ENCODE results near the gene MAPKAP1.
"Not testable (repeated sequence)": the region's sequence is repeated elsewhere in the genome, so short reads cannot be mapped to it uniquely, and the experiment has no call there.

Gene MAPKAP1

DNA sequence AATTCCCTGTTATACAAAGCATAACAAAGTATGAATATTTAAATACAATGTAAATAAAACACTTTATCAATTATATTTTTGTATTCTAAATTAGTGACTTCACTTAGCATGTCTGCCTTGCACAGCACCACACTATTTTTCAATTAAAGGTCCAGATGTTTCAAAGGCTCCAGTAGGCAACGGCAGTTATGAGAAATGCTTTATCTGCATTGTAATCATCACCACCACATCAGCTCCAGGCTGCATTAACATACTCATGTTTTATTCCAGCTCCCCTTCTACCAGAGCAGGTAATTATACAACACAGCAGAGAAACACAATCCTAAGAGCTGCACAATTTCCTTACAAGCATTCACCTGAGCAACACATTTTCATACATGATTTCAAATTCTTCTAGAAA, 102.8 kb downstream of the MAPKAP1 start:
- DNase-seq (ENCODE audit: low read depth): no peak

DNA sequence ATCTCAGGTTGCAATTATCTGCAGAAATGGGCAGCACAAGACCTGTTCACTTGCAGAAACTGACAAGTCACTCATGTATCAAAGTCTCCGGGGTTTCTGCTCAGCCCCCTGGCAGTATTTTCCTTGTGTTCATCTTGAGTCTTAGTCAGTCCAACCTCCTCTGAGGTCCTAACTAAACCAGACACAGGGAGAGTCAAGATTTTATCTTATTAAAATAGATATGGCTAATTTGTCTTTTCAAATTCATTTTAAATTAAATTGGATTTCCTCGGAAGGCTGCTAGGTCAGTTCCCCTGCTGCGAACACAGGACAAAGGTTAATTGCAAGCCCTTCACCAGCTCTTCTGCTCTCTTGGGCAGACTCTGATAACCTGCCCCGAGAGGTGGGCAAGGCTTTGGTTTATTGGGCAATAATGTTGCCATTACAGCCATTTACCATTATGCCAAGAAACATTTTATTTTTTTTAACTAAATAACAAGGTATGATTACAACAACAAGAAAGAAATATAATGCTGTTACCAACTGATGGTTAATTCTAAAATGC, 103.5 kb downstream of the MAPKAP1 start:
- DNase-seq (ENCODE audit: low read depth): no peak

DNA sequence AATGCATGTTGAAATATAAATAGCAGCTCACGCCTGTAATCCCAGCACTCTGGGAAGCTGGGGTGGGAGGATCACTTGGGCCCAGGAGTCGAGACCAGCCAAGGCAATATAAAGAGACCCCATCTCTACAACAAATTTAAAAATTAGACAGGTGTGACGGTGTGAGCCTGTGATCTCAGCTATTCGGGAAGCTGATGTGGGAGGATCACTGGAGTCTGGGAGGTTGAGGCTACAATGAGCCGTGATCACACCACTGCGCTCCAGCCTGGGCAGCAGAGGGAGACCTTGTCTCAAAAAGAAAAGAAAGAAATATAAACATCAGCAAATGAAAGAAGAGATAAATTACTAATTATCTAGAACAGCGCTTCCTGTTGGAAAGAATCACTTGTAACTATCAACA, 105.0 kb downstream of the MAPKAP1 start:
- DNase-seq (ENCODE audit: low read depth): no peak

DNA sequence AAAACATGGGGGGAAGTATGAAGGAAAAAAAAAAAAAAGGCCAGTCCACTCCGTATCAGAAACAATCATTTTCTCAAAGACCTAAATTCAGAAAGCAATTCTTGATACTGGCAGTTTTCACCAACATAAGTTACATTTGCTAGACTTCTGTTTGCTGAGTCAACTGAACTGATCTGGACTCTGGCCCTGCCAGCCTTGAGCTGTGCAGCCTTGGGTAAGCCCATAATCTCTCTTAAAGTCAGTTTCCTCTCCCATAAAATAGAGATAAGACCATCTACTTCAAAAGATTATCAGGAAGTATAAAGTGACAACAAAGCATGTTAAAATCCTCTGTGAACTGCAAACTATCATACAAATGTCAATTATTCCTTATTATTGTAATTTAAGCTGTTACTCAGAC, 106.8 kb downstream of the MAPKAP1 start:
- DNase-seq (ENCODE audit: low read depth): peak; percentile 40

DNA sequence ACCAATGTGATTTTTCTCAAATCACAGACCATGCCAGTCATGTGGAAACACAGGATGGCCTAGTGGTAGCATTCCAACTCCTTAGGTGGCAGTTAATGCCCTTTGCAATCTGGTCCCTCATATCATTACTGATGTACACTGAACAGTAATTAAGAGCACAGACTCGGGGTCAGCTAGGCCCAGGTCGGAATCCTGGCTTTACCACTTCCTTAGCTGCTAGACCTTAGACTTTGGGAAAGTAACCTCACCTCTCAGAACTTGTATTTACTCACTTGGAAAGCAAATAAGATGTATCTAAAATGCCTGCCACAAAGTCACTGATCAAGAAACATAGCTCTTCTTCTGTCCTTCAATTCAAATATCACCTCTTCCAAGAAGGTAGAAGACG, 112.8 kb downstream of the MAPKAP1 start:
- DNase-seq (ENCODE audit: low read depth): no peak

DNA sequence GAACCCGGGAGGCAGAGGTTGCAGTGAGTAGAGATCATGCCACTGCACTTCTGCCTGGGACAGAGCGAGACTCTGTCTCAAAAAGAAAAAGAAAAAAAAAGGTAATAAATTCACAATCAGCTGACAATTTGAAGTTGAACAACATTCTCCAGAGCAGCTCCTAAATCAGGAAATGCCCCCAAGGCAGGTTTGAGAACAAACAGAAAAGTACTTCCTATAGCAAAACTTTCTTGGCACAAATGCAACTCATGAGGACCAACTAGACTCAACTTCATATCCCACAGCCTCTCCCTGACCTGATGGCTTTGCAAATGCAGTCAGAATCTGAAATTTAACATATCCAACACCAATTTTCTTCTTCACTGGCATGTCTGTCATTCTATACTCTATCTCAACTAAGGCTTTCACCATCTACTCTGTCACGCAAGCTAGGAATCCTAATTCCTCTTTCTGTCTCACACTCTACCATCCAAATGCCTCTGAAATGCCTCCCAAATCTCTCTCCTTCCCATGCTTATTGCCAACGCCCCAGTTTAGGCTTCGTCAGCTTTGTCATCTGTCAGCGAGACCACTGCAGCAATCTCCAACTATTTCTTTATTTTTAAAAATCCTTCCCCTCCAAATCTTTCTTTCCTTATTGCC, 113.3 kb downstream of the MAPKAP1 start:
- DNase-seq (ENCODE audit: low read depth): no peak

DNA sequence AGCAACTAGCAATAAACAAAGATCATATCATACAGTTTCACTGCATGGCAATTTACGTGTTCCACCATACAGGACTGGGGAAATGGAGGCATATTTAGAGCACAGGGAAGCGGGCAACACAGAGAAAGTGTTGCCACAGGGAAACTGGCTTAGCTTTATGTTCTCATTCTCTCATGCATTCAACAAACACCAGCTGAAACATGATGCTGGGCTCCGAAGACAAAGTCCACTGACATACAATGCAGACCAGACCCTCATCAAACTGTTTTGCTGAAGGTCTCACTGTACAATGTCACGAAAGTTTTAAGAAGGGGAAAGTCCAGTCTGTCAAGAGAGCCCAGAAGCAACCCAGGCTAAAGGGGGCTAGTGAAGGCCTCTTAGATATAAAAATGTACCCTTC, 115.1 kb downstream of the MAPKAP1 start:
- DNase-seq (ENCODE audit: low read depth): no peak

DNA sequence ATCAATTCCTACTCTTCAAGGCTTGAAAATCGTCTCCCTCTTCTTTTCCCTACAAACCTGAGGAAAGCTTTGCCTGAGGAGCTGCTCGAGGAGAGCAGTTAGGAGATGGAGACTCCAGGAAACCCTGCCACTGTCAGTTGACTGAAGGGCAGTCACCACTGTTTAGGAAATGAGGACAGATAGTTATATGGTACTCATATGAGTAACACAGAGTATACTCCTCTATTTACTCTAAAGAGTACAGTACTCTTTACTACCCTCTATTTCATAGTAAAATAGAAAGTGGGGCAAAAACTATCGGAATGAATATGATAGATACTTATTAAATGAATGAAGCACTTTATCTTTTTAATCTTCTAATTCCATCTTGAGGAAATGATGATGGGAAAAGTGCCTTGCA, 115.8 kb downstream of the MAPKAP1 start:
- DNase-seq (ENCODE audit: low read depth): no peak

DNA sequence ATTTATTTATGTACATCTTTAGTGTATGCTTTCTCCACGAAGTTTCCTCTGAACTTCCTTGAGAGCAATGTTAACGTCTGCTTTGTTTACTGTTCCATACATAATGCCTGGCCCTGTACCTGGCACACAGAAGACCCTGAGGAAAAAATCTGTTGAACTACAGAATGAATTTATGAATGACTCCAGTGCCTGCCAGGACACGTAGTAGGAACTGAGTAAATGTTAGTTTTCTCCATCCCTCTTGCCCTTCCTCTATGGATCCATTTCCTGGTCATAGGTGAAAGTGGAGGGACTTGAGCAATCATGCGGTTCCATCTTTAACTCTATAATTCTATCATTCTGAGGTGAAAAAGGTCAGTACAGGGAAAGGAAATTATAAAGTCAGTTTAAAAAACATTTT, 117.7 kb downstream of the MAPKAP1 start:
- no peak for DNase-seq (ENCODE audit: low read depth)

DNA sequence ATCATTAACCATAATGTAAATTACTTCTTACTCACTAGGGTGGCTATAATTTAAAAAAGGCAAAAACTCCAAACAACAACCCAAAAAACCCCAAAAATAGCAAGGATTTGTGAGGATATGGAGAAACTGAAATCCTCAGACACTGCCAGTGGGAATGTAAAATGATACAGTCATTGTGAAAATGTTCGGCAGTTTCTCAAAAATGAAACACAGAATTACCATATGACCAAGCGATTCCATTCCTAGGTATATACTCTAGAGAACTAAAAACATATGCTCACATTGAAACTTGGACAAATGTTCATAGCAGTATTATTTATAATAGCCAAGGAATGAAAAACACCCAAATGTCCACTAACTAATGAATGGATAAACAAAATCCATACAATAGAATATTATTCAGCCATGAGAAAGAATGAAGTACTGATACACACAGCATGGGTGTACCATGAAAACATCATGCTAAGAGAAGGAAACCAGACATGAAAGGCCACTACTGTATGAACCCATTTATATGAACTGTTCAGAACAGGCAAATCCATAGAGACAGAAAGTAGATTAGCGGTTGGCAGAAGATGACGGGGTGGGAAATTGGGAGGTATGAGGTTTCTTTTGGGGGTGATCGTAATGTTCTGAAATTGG, 119.1 kb downstream of the MAPKAP1 start:
- DNase-seq (ENCODE audit: low read depth): no peak

DNA sequence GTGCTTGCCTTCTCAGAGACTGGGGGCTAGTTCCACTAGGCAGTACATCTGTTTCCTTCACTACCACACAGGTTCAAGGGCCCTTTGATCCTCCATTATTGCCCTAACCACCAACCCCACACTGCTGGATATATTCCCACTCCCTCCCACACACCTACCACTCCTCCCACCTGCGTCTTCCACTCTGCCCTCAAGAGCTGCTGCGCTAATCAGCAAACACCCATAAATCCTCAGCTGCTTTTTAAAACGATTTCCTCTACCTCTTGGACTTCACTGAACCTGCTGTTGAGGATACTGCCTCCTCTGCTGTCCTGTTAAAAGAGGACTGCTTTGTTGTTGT, 120.9 kb downstream of the MAPKAP1 start:
- no peak for DNase-seq (ENCODE audit: low read depth)

DNA sequence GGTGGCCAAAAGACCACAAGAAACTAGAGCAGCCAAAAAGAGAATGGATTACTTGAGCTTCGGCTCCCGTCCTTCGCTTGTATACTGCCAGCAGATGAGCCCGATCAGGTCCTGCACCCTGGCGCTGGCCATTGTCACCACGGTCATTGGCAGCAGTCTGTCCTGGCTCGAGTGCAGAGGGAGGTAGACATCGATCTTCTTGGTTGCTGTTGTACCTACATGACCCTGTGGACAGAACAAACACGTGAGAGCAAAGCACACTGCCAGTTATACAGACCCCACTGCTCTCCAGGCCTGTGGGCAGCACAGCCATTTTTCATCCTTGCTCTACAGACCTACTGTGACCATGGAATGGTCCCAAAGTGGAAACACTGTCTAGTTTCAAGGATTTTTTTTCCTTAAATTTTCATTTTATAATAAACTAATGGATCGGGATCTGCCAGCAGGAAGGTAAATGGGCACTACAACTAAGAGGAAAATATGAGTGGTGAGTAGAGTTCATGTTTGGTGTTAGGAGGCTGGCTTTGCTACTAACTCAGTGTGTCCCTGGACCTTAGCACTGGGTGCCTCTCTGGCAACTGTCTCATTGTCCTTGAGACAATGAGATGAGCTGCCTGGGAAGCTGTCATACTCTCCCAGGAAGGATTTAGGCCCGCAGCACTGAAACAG, 121.4 kb downstream of the MAPKAP1 start:
- DNase-seq (ENCODE audit: low read depth): no peak

DNA sequence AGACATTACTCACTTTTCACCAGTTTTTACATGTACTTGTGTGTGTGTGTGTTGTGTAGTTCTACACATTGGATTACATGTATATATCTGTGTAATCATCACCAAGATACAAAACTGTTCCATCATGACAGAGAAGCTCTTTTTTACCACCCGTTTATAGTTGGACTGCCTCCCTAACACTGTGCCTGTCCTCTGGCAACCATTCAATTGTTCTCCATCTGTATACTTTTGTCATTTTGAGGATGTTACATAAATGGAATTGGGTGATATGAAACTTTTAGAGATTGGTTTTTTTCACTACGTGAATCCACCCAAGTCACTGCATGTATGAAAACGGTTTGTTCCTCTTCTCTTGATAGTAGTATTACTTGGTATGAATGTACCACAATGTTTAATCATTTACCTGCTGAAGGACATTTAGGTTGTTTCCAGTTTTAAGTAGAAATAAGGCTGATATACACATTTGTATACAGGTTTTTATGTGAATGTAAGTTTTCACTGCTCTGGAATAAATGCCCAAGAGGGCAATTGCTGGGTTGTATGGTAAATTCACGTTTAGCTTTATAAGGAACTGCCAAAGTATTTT, 126.2 kb downstream of the MAPKAP1 start:
- no peak for DNase-seq (ENCODE audit: low read depth)

DNA sequence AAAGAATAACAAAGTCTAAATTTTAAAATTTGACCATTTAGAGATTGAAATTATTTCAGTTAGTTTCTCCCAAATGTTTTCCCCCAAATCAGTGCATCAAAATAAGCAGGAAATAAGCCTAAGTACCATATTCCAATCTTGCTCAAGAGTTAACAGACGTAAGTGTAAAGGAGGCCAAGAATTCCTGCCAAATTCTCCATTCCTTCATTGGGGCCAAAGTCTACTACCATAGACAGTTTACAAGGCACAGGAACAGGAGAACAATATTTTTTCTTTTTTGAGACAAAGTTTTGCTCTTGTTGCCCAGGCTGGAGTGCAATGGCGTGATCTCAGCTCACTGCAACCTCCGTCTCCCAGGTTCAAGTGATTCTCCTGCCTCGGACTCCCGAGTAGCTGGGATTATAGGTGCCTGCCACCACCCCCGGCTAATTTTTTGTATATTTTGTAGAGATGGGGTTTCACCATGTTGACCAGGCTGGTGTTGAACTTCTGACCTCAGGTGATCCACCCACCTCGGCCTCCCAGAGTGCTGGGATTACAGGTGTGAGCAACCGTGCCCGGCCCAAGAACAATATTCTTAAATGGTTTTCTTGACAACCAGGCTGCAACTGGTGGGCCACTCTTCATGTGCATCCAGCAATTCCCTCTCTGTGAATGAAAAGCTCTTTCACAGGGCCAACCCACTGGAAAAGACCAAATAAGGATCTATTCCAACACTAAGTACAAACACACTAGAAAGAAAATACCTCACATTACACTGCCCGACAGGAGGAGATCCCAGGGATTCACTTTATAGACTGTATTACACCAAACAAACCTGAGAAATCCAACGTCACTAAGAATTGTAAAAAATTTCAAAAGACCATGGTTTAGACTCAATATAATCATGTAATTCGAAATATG, 127.7 kb downstream of the MAPKAP1 start:
- DNase-seq (ENCODE audit: low read depth): no peak

DNA sequence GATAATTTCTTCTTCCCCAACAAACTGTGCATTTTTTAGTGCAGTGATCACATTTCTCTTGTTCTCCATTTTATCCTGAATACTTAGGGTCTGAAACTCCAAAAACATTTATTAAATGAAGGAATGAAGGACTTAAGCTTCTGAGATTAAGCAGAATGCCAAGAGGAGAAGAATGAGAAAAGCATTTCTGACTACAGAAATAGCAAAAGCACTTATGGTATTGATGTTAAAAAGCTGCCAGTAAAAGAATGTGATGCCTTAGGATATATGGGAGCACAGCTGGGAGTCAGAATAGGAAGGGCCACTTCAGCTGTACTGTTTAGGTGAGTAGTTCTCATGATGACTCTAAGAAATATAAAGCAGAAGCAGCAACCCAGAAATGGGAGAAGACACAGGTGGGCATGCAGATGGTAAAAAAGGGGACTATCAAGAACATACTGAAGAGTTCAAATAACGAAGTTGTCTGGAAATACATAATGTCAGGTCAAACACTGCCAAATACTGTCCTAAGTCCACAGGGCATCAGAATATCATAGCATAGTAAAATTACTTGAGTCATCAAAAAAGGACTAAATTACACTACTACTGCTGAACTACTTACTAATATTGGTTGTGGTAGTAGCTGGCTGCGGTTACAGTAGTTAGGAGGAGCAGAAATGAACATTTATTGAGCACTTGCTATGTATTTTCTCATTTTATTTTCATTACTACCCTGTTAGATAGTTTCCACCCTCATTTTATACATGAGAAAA, 132.7 kb downstream of the MAPKAP1 start:
- no peak for DNase-seq (ENCODE audit: low read depth)

DNA sequence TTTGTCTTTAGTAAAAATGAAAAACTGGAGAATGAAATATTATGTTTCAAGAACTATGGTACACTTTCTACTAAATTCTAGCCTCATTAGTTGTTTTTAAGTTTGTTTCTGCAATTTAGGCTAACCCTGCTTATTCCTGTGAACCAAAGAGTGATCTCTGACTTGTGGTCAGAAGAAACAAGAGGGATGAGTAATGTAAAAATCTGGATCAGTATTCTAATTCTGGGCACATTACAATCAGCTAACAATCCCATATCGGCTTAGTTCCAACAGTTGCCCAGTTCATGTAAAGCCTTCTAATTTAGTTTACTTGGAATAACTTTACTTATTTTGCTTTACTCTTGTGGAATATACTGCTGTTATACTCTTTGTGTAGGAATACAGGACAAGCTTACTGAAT, 134.5 kb downstream of the MAPKAP1 start:
- not testable (repeated sequence) for DNase-seq (ENCODE audit: low read depth)

DNA sequence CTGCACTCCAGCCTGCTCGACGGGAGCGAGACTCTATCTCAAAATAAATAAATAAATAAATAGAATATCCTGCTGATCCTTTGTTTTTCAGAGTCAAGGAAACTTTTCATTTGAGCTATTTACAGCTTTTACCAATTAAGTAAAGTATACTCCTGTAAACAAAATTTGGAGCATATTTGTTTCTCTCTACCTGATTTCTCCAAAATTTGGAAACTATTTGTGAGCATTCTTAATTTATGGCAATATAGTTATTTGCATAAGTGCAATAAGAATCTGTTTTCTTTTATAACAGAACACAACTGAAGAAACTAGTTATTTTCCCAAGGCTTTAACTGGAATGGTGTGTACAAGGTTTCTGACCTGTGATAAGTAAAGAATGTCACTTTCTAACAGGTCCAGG, 135.2 kb downstream of the MAPKAP1 start:
- not testable (repeated sequence) for DNase-seq (ENCODE audit: low read depth)

DNA sequence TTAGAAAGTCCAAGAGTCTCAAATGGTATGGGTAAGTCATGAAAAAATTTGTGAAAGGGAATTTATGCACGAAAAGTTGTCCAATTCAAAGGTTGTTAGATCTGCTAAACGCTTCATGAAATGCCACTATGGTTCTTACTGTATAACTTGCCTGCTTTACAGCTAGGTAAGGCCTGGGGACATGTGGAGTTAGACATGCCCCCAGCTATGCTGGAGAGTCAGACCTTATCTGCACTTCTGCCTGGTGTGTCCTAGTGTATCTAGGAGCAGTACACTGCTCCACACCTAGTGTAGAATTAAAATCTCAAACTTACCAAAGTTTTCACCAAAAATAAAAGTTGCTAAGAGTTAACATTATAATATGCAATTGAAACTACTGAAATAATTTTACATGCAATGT, 136.8 kb downstream of the MAPKAP1 start:
- DNase-seq (ENCODE audit: low read depth): no peak

DNA sequence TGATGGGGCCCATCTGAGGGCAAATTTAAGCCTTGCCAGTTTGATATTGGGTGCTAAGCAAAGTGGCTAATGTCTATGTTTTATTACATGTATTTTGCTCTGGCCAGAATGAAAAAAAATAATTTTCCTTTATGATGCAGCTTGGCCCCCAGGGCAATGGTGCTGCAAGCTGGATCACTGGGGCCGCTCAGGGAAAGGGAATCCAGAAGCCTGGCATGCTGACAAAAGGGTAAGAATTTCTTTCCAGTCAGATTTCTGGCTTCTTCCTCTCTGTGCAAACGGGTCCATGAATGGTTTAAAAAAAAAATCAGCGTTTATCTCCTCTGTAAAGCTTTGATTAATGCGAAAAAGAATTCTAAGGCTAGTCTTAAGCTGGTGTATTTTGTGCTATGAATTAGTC, 138.4 kb downstream of the MAPKAP1 start:
- no peak for DNase-seq (ENCODE audit: low read depth)

DNA sequence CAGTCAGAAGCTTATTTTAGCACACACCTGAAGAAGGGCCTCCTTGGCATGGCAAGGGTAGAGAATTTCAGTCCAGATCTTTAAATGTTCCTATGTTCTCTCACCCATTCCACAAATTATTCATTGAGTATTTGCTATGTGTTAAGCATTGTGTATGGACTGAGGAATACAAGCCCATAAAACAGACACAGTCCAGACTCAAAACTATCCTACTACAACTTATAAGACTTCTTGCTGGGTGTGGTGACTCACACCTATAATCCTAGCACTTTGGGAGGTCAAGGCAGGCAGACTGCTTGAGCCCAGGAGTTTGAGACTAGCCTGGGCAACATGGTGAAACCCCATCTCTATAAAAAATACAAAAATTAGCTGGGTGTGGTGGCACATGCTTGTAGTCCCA, 141.0 kb downstream of the MAPKAP1 start:
- not testable (repeated sequence) for DNase-seq (ENCODE audit: low read depth)

DNA sequence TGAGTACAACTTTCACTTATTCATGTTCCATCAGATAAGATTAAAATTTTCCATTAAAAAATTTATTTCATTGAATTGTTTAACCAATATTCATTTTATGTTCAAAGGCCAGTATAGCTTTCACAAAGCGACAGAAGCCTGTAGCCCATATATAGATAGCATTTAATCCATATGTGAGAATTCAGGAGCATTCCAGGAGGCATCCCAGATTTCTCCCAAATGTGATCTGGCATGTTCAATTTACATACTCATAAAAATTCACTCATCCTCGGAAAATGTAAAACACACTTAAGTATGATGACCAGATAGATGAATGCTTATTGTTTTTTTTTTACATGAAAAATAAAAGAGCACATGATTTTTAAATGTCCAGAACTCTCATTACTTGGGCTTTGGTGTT, 141.9 kb downstream of the MAPKAP1 start:
- no peak for DNase-seq (ENCODE audit: low read depth)

Measured in amniotic epithelial cell (primary cell).